HCT116 (cell line): Measurements from ENCODE around the gene AARS2. TPM values are rescaled to one million over a fixed set of nuclear protein-coding genes. Genes with fewer than 3 reads are reported as not detected.

Experiments
- ATAC-seq: fragments of 200-7000 bp; cut with Tn5 transposase; 2 replicates; pipeline ENCODE4 v1.9.1; 2020; ENCODE audit warnings: mild to moderate bottlenecking, moderate library complexity
- BruUV-seq: library from RNA; stranded (reverse); fragments of 400-500 nt; replicated peaks from 2 replicates; lab custom pipeline; 2021; lab: Mats Ljungman, UMichigan
- CTCF ChIA-PET: fragments of 300-600 bp; sonication (Branson Sonifier 250); formaldehyde crosslinking; loops from one replicate; lab custom pipeline; 2021; ENCODE audit warnings: antibody characterized with exemption; lab: Charles Lee
- POLR2A ChIA-PET: fragments of 300-600, 350-600 bp; sonication (Branson Sonifier 250); formaldehyde crosslinking; loops from one replicate; lab custom pipeline; 2021; ENCODE audit warnings: antibody characterized with exemption; lab: Charles Lee
- RAD21 ChIA-PET, 2 experiments: fragments of 300-600 bp; sonication (Branson Sonifier 250); formaldehyde crosslinking; loops; one replicate each; lab custom pipeline; 2023; ENCODE audit warnings: low total read pairs in 2 of 2; ENCODE audit not compliant: uncharacterized antibody in 2 of 2, unreplicated experiment in 2 of 2, low non-redundant PET in 1 of 2; lab: Charles Lee
- DNase-seq: peaks from one replicate; pipeline ENCODE4 v3.0.0-alpha.2; 2010; ENCODE audit warnings: low read depth, low spot score
- H2AFZ ChIP-seq: fragments of 200-600 bp; shearing (Covaris generic), sonication (generic); 2 replicates; pipeline ENCODE4 v1.6.1; 2017; ENCODE audit warnings: low read depth, mixed run types, mixed read lengths, antibody characterized with exemption, low read length; ENCODE audit not compliant: poor library complexity, severe bottlenecking
- H3K27ac ChIP-seq: 2 replicates; pipeline ENCODE4 v1.5.1; 2012; ENCODE audit warnings: low read depth, low read length
- H3K27me3 ChIP-seq: fragments of 200-600 bp; sonication (generic); 2 replicates; pipeline ENCODE4 v1.6.1; 2016; ENCODE audit warnings: mixed run types, low read length, mixed read lengths; ENCODE audit not compliant: insufficient read depth
- H3K36me3 ChIP-seq, 2 experiments: fragments of 200-500 bp in 1 of 2; fragments of 200-600 bp in 1 of 2; sonication (Bioruptor generic) in 1 of 2; sonication (generic) in 1 of 2; 2 replicates each; pipeline versions ENCODE4 v1.5.1 to v1.6.1; 2014 to 2016; ENCODE audit warnings: low read length in 2 of 2, inconsistent platforms in 1 of 2, mixed read lengths in 1 of 2, mixed run types in 1 of 2; ENCODE audit not compliant: insufficient read depth in 2 of 2, control insufficient read depth in 1 of 2
- H3K4me1 ChIP-seq, 2 experiments: fragments of 200-600 bp in 1 of 2; sonication (generic) in 1 of 2; 2 replicates each; pipeline versions ENCODE4 v1.5.1 to v1.6.1; 2012 to 2017; ENCODE audit warnings: low read length in 2 of 2, inconsistent platforms in 1 of 2, mild to moderate bottlenecking in 1 of 2, mixed read lengths in 1 of 2, mixed run types in 1 of 2, moderate library complexity in 1 of 2; ENCODE audit not compliant: insufficient read depth in 2 of 2, control insufficient read depth in 1 of 2
- H3K4me2 ChIP-seq: fragments of 200-600 bp; sonication (generic); 2 replicates; pipeline ENCODE4 v1.6.1; 2017; ENCODE audit warnings: mixed run types, low read length, mixed read lengths
- H3K4me3 ChIP-seq, 2 experiments: fragments of 200-600 bp in 1 of 2; sonication (generic) in 1 of 2; replicated peaks in 1 of 2; 2 replicates each; pipeline ENCODE4 v1.5.1; 2011 to 2016; ENCODE audit warnings: low read length in 2 of 2, control low read depth in 1 of 2, low read depth in 1 of 2, mild to moderate bottlenecking in 1 of 2, mixed read lengths in 1 of 2, mixed run types in 1 of 2
- H3K79me2 ChIP-seq: fragments of 200-600 bp; sonication (generic); 2 replicates; pipeline ENCODE4 v1.6.1; 2017; ENCODE audit warnings: mild to moderate bottlenecking, mixed run types, low read length, moderate library complexity, mixed read lengths; ENCODE audit not compliant: insufficient read depth
- H3K9ac ChIP-seq: fragments of 200-600 bp; sonication (generic); 2 replicates; pipeline ENCODE4 v1.6.1; 2016; ENCODE audit warnings: low read length, mixed read lengths
- H3K9me2 ChIP-seq: fragments of 200-600 bp; sonication (generic), shearing (Covaris generic); 2 replicates; pipeline ENCODE4 v1.6.1; 2017; ENCODE audit warnings: mixed run types, mild to moderate bottlenecking, moderate library complexity; ENCODE audit not compliant: insufficient read depth
- H3K9me3 ChIP-seq, 2 experiments: fragments of 200-500 bp in 1 of 2; fragments of 200-600 bp in 1 of 2; sonication (Bioruptor generic) in 1 of 2; sonication (generic) in 1 of 2; 2 replicates each; pipeline ENCODE4 v1.6.1; 2014 to 2017; ENCODE audit warnings: low read length in 2 of 2, mixed read lengths in 2 of 2, inconsistent platforms in 1 of 2, low read depth in 1 of 2, mild to moderate bottlenecking in 1 of 2, mixed run types in 1 of 2, moderate library complexity in 1 of 2; ENCODE audit not compliant: control insufficient read depth in 1 of 2, insufficient read depth in 1 of 2
- H4K20me1 ChIP-seq: fragments of 200-600 bp; sonication (generic), shearing (Covaris generic); 2 replicates; pipeline ENCODE4 v1.6.1; 2017; ENCODE audit warnings: mixed run types, mild to moderate bottlenecking, moderate library complexity; ENCODE audit not compliant: insufficient read depth
- ATF3 ChIP-seq: IDR thresholded peaks from 2 replicates; pipeline ENCODE4 v1.6.1; 2012
- CBX3 ChIP-seq: IDR thresholded peaks from 2 replicates; pipeline ENCODE4 v1.6.1; 2012; ENCODE audit warnings: low read depth
- CTCF ChIP-seq, 3 experiments: fragments of 200-600 bp in 1 of 3; sonication (generic) in 1 of 3; IDR thresholded peaks in 2 of 3; conservative IDR thresholded peaks in 1 of 3; 2 replicates each; pipeline ENCODE4 v1.5.1; 2012 to 2017; ENCODE audit warnings: low read depth in 2 of 3, low read length in 2 of 3, antibody characterized with exemption in 1 of 3, borderline replicate concordance in 1 of 3, control low read depth in 1 of 3, mild to moderate bottlenecking in 1 of 3, mixed read lengths in 1 of 3, mixed run types in 1 of 3, moderate library complexity in 1 of 3; ENCODE audit not compliant: insufficient read depth in 1 of 3
- ELF1 ChIP-seq: IDR thresholded peaks from 2 replicates; pipeline ENCODE4 v1.6.1; 2012; ENCODE audit warnings: low read depth, borderline replicate concordance
- EZH2 ChIP-seq: fragments of 200-600 bp; sonication (generic); IDR thresholded peaks from 2 replicates; pipeline ENCODE4 v1.6.1; 2017; ENCODE audit warnings: antibody characterized with exemption, mixed run types
- JUND ChIP-seq: IDR thresholded peaks from 2 replicates; pipeline ENCODE4 v1.6.1; 2012
- TCF7L2 ChIP-seq: IDR thresholded peaks from 2 replicates; pipeline ENCODE4 v1.7.0; 2011; ENCODE audit warnings: borderline replicate concordance, inconsistent platforms; ENCODE audit not compliant: insufficient read depth, insufficient read length; ENCODE audit errors: extremely low read depth
- ZBTB33 ChIP-seq: IDR thresholded peaks from 2 replicates; pipeline ENCODE4 v1.6.1; 2011; ENCODE audit warnings: mild to moderate bottlenecking, low read length, moderate library complexity; ENCODE audit not compliant: insufficient replicate concordance; ENCODE audit errors: extremely low read depth
- ZFX ChIP-seq: fragments of 450-650 bp; IDR thresholded peaks from 2 replicates; pipeline ENCODE4 v1.6.1; 2017
- intact Hi-C: fragments of 100-400 bp; cut with micrococcal nuclease; formaldehyde crosslinking; loops from 2 replicates; pipeline ENCODE4 v1.10.0; 2022
- total RNA-seq: library from RNA; stranded (reverse); gene quantifications from one replicate; pipeline ENCODE4 v1.2.1, GENCODE V29; 2021; ENCODE audit not compliant: unreplicated experiment

Gene AARS2
- total RNA-seq, 1 experiment from 2014 or later = 14.9 TPM

GRCh38 chr6:44258325-44258863, 54.8 kb downstream of the AARS2 start:
- H3K27ac ChIP-seq = peak overlapping the region; percentile 95
- H3K27me3 ChIP-seq = no peaks in the 10 kb centered on the region
- H2AFZ ChIP-seq = no peak overlapping the region
- no peaks in the 10 kb centered on the region for H3K9me2 ChIP-seq
- DNase-seq (no peak), ATAC-seq (no peak)
- peaks cover 22% of the 10 kb centered on the region for H3K79me2 ChIP-seq
- no peaks in the 10 kb centered on the region for H3K9me3 ChIP-seq
- peaks cover 16% of the 10 kb centered on the region; the same call in 1 of the 2 replicates for H4K20me1 ChIP-seq
- no peak for TF ChIP-seq ATF3
- TF ChIP-seq CBX3 = no peak
- TF ChIP-seq JUND = no peak
- no peak for TF ChIP-seq TCF7L2
- TF ChIP-seq EZH2 = no peak
- no peak for TF ChIP-seq ELF1
- no peak for TF ChIP-seq ZFX
- TF ChIP-seq ZBTB33 = no peak
- no peak for TF ChIP-seq CTCF (IDR thresholded peaks at IDR 0.05 in 2 of 3, conservative IDR thresholded peaks at IDR 0.05 in 1 of 3; ENCODE audit: borderline replicate concordance in 1 of 3, insufficient read depth in 1 of 3, low read depth in 2 of 3, low read length in 2 of 3)
- H3K4me2 ChIP-seq = peak overlapping the region; percentile 99; the same call in 1 of the 2 replicates
- intact Hi-C loops = no loop called here
- no peak overlapping the region for H3K4me3 ChIP-seq
- ChIA-PET CTCF (no interaction called here), RAD21 (no interaction called here), POLR2A (no interaction called here)
- peak overlapping the region; percentile 93 for H3K9ac ChIP-seq
- no TSS peak for BruUV-seq
- peaks cover 2 to 24% of the 10 kb centered on the region in 2 experiments; a peak in 3 of 4 replicates for H3K4me1 ChIP-seq
- H3K36me3 ChIP-seq = peaks cover 9 to 19% of the 10 kb centered on the region in 2 experiments; a peak in 3 of 4 replicates
